SK-N-SH (cell line): ENCODE data around the gene WDR35. TPM values are rescaled to one million over a fixed set of nuclear protein-coding genes. Genes with fewer than 3 reads are reported as not detected.

Experiments used
- CTCF ChIA-PET: fragments of 300-600, 350-600 bp; formaldehyde crosslinking; extraction: SDS; loops from one replicate; lab custom pipeline; 2021; lab: Yijun Ruan, JAX
- POLR2A ChIA-PET: fragments of 350-600 bp; sonication (Branson Sonifier 250); formaldehyde crosslinking; extraction: SDS; loops from one replicate; lab custom pipeline; 2020; ENCODE audit warnings: antibody characterized with exemption, inconsistent platforms; lab: Yijun Ruan, JAX
- DNase-seq: peaks from one replicate; pipeline ENCODE4 v3.0.0; 2012
- H2AFZ ChIP-seq: fragments of 200-600 bp; sonication (generic); 2 replicates; pipeline ENCODE4 v1.8.1; 2016; ENCODE audit warnings: antibody characterized with exemption, mild to moderate bottlenecking, low read depth
- H3F3A ChIP-seq: fragments of 200-600 bp; sonication (generic); replicated peaks from 2 replicates; pipeline ENCODE3; 2016; ENCODE audit warnings: antibody characterized with exemption, mild to moderate bottlenecking; ENCODE audit not compliant: insufficient read depth
- H3K27ac ChIP-seq, 2 experiments: fragments of 200-500 bp in 1 of 2; fragments of 200-600 bp in 1 of 2; sonication (Bioruptor generic) in 1 of 2; sonication (generic), shearing (Covaris generic) in 1 of 2; 2 replicates each; pipeline versions ENCODE4 v1.5.1 to v1.6.1; 2014 to 2016; ENCODE audit warnings: low read depth in 2 of 2, inconsistent platforms in 1 of 2, low read length in 1 of 2, mild to moderate bottlenecking in 1 of 2, mixed read lengths in 1 of 2
- H3K27me3 ChIP-seq: fragments of 200-600 bp; sonication (generic), shearing (Covaris generic); 2 replicates; pipeline ENCODE4 v1.6.1; 2016; ENCODE audit warnings: mixed run types; ENCODE audit not compliant: insufficient read depth
- H3K36me3 ChIP-seq, 2 experiments: fragments of 200-500 bp in 1 of 2; fragments of 200-600 bp in 1 of 2; sonication (Bioruptor generic) in 1 of 2; sonication (generic) in 1 of 2; replicated peaks in 1 of 2; 2 replicates each; pipeline versions ENCODE3 to v1.5.1; 2014 to 2016; ENCODE audit warnings: low read length in 1 of 2, mild to moderate bottlenecking in 1 of 2; ENCODE audit not compliant: insufficient read depth in 2 of 2, control insufficient read depth in 1 of 2
- H3K4me1 ChIP-seq, 2 experiments: fragments of 200-500 bp in 1 of 2; fragments of 200-600 bp in 1 of 2; sonication (Bioruptor generic) in 1 of 2; sonication (generic), shearing (Covaris generic) in 1 of 2; 2 replicates each; pipeline versions ENCODE4 v1.5.1 to v1.6.1; 2014 to 2016; ENCODE audit warnings: low read depth in 1 of 2, low read length in 1 of 2, mixed run types in 1 of 2; ENCODE audit not compliant: insufficient read depth in 2 of 2, control insufficient read depth in 1 of 2
- H3K4me2 ChIP-seq: fragments of 200-600 bp; sonication (generic), shearing (Covaris generic); 2 replicates; pipeline ENCODE4 v1.6.1; 2017; ENCODE audit warnings: mixed run types
- H3K4me3 ChIP-seq, 2 experiments: fragments of 200-500 bp in 1 of 2; fragments of 200-600 bp in 1 of 2; sonication (Bioruptor generic) in 1 of 2; sonication (generic), shearing (Covaris generic) in 1 of 2; 2 replicates each; pipeline versions ENCODE4 v1.5.1 to v1.8.1; 2014 to 2016; ENCODE audit warnings: low read depth in 2 of 2, inconsistent platforms in 1 of 2, low read length in 1 of 2, mild to moderate bottlenecking in 1 of 2, mixed read lengths in 1 of 2, moderate library complexity in 1 of 2
- H3K79me2 ChIP-seq: fragments of 200-600 bp; sonication (generic); 2 replicates; pipeline ENCODE4 v1.8.1; 2017; ENCODE audit warnings: mild to moderate bottlenecking; ENCODE audit not compliant: insufficient read depth
- H3K9ac ChIP-seq: fragments of 200-600 bp; sonication (generic); 2 replicates; pipeline ENCODE4 v1.6.1; 2017; ENCODE audit warnings: mixed run types
- H3K9me2 ChIP-seq: fragments of 200-600 bp; sonication (generic); 2 replicates; pipeline ENCODE4 v1.6.1; 2017; ENCODE audit warnings: mixed run types
- H3K9me3 ChIP-seq: fragments of 200-600 bp; sonication (generic); 2 replicates; pipeline ENCODE4 v1.6.1; 2017; ENCODE audit warnings: mixed run types, mild to moderate bottlenecking, moderate library complexity
- H4K20me1 ChIP-seq: fragments of 200-600 bp; sonication (generic); 2 replicates; pipeline ENCODE4 v1.6.1; 2017; ENCODE audit warnings: mild to moderate bottlenecking, mixed run types; ENCODE audit not compliant: insufficient read depth
- CHD2 ChIP-seq: fragments of 150-350 bp; IDR thresholded peaks from 2 replicates; pipeline ENCODE4 v1.6.1; 2018; ENCODE audit warnings: low read length; ENCODE audit not compliant: partially characterized antibody
- EZH2phosphoT487 ChIP-seq: fragments of 200-600 bp; sonication (generic); IDR thresholded peaks from 2 replicates; pipeline ENCODE4 v1.6.1; 2017; ENCODE audit warnings: low read depth, mixed run types, mild to moderate bottlenecking, antibody characterized with exemption, moderate library complexity, borderline replicate concordance
- FOXJ3 ChIP-seq: sonication (generic); formaldehyde crosslinking; IDR thresholded peaks from 2 replicates; pipeline ENCODE4 v1.5.1; 2020; ENCODE audit warnings: mild to moderate bottlenecking, missing genetic modification reagents
- GABPA ChIP-seq: IDR thresholded peaks from 2 replicates; pipeline ENCODE4 v1.4.0; 2012; ENCODE audit warnings: low read depth, mild to moderate bottlenecking
- GATA2 ChIP-seq: sonication (generic); formaldehyde crosslinking; IDR thresholded peaks from 2 replicates; pipeline ENCODE4 v1.5.0; 2020; ENCODE audit warnings: mild to moderate bottlenecking, missing genetic modification reagents
- MEF2A ChIP-seq: IDR thresholded peaks from 2 replicates; pipeline ENCODE4 v1.4.0; 2012; ENCODE audit warnings: low read depth, borderline replicate concordance
- MXI1 ChIP-seq: IDR thresholded peaks from 2 replicates; pipeline ENCODE4 v1.6.1; 2012; ENCODE audit warnings: mild to moderate bottlenecking, low read depth, low read length, improper control_type of control experiment
- NFIC ChIP-seq: IDR thresholded peaks from 2 replicates; pipeline ENCODE4 v1.4.0; 2012; ENCODE audit warnings: borderline replicate concordance
- NRF1 ChIP-seq: IDR thresholded peaks from 2 replicates; pipeline ENCODE4 v1.6.1; 2012; ENCODE audit warnings: low read depth, mild to moderate bottlenecking, low read length
- POLR2AphosphoS5 ChIP-seq: IDR thresholded peaks from 2 replicates; pipeline ENCODE4 v1.6.1; 2012; ENCODE audit warnings: low read depth, low read length
- RAD21 ChIP-seq: IDR thresholded peaks from 2 replicates; pipeline ENCODE4 v1.6.1; 2012; ENCODE audit warnings: mild to moderate bottlenecking, low read length
- RCOR1 ChIP-seq: fragments of 150-350 bp; IDR thresholded peaks from 2 replicates; pipeline ENCODE4 v1.6.1; 2017; ENCODE audit warnings: antibody characterized with exemption, low read length
- RFX5 ChIP-seq: IDR thresholded peaks from 2 replicates; pipeline ENCODE4 v1.6.1; 2012; ENCODE audit warnings: mild to moderate bottlenecking, improper control_type of control experiment, low read length
- SMC3 ChIP-seq: IDR thresholded peaks from 2 replicates; pipeline ENCODE4 v1.6.1; 2012; ENCODE audit warnings: low read depth, low read length, improper control_type of control experiment
- TCF12 ChIP-seq: IDR thresholded peaks from 2 replicates; pipeline ENCODE4 v1.4.0; 2012
- WGBS: methylation state at CpG from one replicate; pipeline ENCODE4 v1.1.6; 2017; ENCODE audit warnings: low lambda C conversion rate; 5-methylcytosine and 5-hydroxymethylcytosine counted together
- polyA plus RNA-seq, 3 experiments: library from polyadenylated mRNA; depleted of rRNA; stranded (reverse); fragments of >200 nt; gene quantifications; 2 replicates each; pipeline ENCODE4 v1.2.3, GENCODE V29; 2012
- TF ChIP-seq, protein P1 (sequence below): IDR thresholded peaks from 2 replicates; pipeline ENCODE4 v1.4.0; 2012; ENCODE audit warnings: low read depth, borderline replicate concordance

Gene WDR35
- polyA plus RNA-seq, 1 of the 3 experiments (the other 2 are of a cell fraction), result 8.6 TPM

DNA sequence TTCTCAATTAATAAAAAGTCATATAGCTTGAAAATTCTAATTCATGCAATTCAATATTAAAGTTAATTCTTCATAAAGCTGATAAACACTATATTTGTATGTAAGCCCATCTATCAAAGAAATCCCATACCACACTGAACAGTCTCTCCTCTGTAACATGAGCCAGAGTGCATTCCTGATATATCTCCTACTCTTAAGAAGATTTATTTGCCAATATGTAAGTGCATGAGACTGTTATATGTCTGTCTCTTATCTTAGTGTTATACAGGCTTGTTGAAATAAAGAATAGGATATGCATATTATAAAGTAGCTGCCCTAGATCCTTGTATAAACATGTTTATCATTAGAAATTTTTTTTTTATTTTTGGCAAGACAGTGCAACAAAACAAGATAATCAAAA is 47.7 kb downstream of the WDR35 start:
- H2AFZ ChIP-seq, result no peak overlapping the region
- no peaks in the 10 kb centered on the region for H3K9me3 ChIP-seq
- no peaks in the 10 kb centered on the region for H3F3A ChIP-seq
- peaks cover 0 to 2% of the 10 kb centered on the region in 2 experiments; a peak in 2 of 4 replicates for H3K4me1 ChIP-seq
- H3K9ac ChIP-seq, result no peak overlapping the region
- H3K27ac ChIP-seq, result no peak overlapping the region; a peak in 1 of 4 replicates
- no peaks in the 10 kb centered on the region for H4K20me1 ChIP-seq
- peaks cover 51 to 94% of the 10 kb centered on the region in 2 experiments for H3K36me3 ChIP-seq
- DNase-seq, result no peak
- POLR2A ChIA-PET, result no interaction called here
- no peaks in the 10 kb centered on the region for H3K9me2 ChIP-seq
- no peak overlapping the region for H3K4me3 ChIP-seq
- no peak for TF ChIP-seq POLR2AphosphoS5
- TF ChIP-seq NFIC, result no peak
- TF ChIP-seq MXI1, result no peak
- TF ChIP-seq TCF12, result peak; percentile 15; the same call in 1 of the 2 replicates
- no peak overlapping the region for H3K4me2 ChIP-seq
- CTCF ChIA-PET, result interaction anchor here (1.2 to 2.8 kb wide), 5 partner anchors 9 to 152 kb away, joined by 3 to 16 read pairs (median 6); no protein-coding TSS in a partner anchor
- H3K79me2 ChIP-seq, result no peaks in the 10 kb centered on the region
- H3K27me3 ChIP-seq, result no peaks in the 10 kb centered on the region

- Histone ChIP-seq H3K4me3 (no peak overlapping the region), H3K36me3 (peaks cover 46 to 81% of the 10 kb centered on the region in 2 experiments), H3K9me2 (no peaks in the 10 kb centered on the region), H3K9ac (no peak overlapping the region), H2AFZ (no peak overlapping the region), H3K9me3 (no peaks in the 10 kb centered on the region), H3K79me2 (no peaks in the 10 kb centered on the region), H3K4me1 (peaks cover 0 to 2% of the 10 kb centered on the region in 2 experiments; a peak in 2 of 4 replicates), H3K27me3 (no peaks in the 10 kb centered on the region), H3F3A (peaks cover 8% of the 10 kb centered on the region), H3K4me2 (no peak overlapping the region), H3K27ac (no peak overlapping the region; a peak in 1 of 4 replicates), H4K20me1 (no peaks in the 10 kb centered on the region)
- WGBS, result 94% methylated on average over 4 of the region's 4 CpGs
- no peak for TF ChIP-seq EZH2phosphoT487
- TF ChIP-seq FOXJ3 (CRISPR knock-in tag), result no peak
- no peak for TF ChIP-seq GABPA
- TF ChIP-seq NFIC, result no peak
- TF ChIP-seq RCOR1, result no peak
- no peak for TF ChIP-seq RFX5
- no peak for TF ChIP-seq GATA2 (CRISPR knock-in tag)
- TF ChIP-seq, protein P1, sequence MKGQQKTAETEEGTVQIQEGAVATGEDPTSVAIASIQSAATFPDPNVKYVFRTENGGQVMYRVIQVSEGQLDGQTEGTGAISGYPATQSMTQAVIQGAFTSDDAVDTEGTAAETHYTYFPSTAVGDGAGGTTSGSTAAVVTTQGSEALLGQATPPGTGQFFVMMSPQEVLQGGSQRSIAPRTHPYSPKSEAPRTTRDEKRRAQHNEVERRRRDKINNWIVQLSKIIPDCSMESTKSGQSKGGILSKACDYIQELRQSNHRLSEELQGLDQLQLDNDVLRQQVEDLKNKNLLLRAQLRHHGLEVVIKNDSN, result no peak
- TF ChIP-seq CHD2, result no peak
- no peak for TF ChIP-seq SMC3
- TF ChIP-seq MEF2A, result no peak
- no peak for TF ChIP-seq RAD21
- TF ChIP-seq NRF1, result no peak
- ChIA-PET POLR2A (interaction anchor here (1.4 kb wide), 1 partner anchor 13 kb away, joined by 3 read pairs; no protein-coding TSS in a partner anchor), CTCF (interaction anchor here (1.0 to 2.7 kb wide), 4 partner anchors 11 to 288 kb away, joined by 3 to 9 read pairs (median 4); partner anchors contain the start of gene SDC1)
- no peak for DNase-seq
Observed at GRCh38 chr2:19937004-19937403, 52.9 kb downstream of the WDR35 start.
